A673 (cell line): ENCODE measurements around the gene PYCR2. TPM values are rescaled to one million over a fixed set of nuclear protein-coding genes. Genes with fewer than 3 reads are reported as not detected.

Experiments
- BruUV-seq: library from RNA; stranded (reverse); fragments of 400-500 nt; replicated peaks from 2 replicates; lab custom pipeline; 2021; lab: Mats Ljungman, UMichigan
- CTCF ChIA-PET: fragments of 300-600 bp; sonication (Branson Sonifier 250); formaldehyde crosslinking; loops from one replicate; lab custom pipeline; 2022; ENCODE audit warnings: antibody characterized with exemption; lab: Charles Lee
- POLR2A ChIA-PET: fragments of 300-600 bp; sonication (Branson Sonifier 250); formaldehyde crosslinking; loops from one replicate; lab custom pipeline; 2022; ENCODE audit warnings: antibody characterized with exemption; ENCODE audit not compliant: low non-redundant PET; lab: Charles Lee
- DNase-seq: peaks from one replicate; pipeline ENCODE4 v3.0.0-alpha.2; 2015; ENCODE audit warnings: low spot score
- H3K27ac ChIP-seq: fragments of 200-600 bp; sonication (generic); 2 replicates; pipeline ENCODE4 v1.5.1; 2016; ENCODE audit warnings: mixed run types, low read depth, mild to moderate bottlenecking, mixed read lengths, antibody characterized with exemption, low read length; ENCODE audit not compliant: poor library complexity, severe bottlenecking
- H3K27me3 ChIP-seq: fragments of 200-600 bp; sonication (generic); replicated peaks from 2 replicates; pipeline ENCODE4 v1.6.1; 2017; ENCODE audit warnings: mixed run types, low read depth, mild to moderate bottlenecking, mixed read lengths, antibody characterized with exemption, low read length; ENCODE audit not compliant: insufficient read depth, poor library complexity
- H3K36me3 ChIP-seq: fragments of 200-600 bp; sonication (generic); 2 replicates; pipeline ENCODE4 v1.6.1; 2016; ENCODE audit warnings: mixed run types, mild to moderate bottlenecking, mixed read lengths, antibody characterized with exemption, low read length; ENCODE audit not compliant: insufficient read depth, poor library complexity, severe bottlenecking
- H3K4me1 ChIP-seq: fragments of 200-600 bp; sonication (generic); 2 replicates; pipeline ENCODE4 v1.6.1; 2017; ENCODE audit warnings: mixed run types, mild to moderate bottlenecking, mixed read lengths, antibody characterized with exemption, low read length; ENCODE audit not compliant: insufficient read depth, poor library complexity, severe bottlenecking
- H3K4me3 ChIP-seq: fragments of 200-600 bp; sonication (generic); 2 replicates; pipeline ENCODE4 v1.5.1; 2016; ENCODE audit warnings: low read depth, mixed run types, mild to moderate bottlenecking, mixed read lengths, low read length; ENCODE audit not compliant: poor library complexity, severe bottlenecking
- H3K9me3 ChIP-seq: fragments of 200-600 bp; sonication (generic); 2 replicates; pipeline ENCODE4 v1.6.1; 2016; ENCODE audit warnings: mixed run types, low read depth, mild to moderate bottlenecking, mixed read lengths, antibody characterized with exemption, low read length; ENCODE audit not compliant: poor library complexity, severe bottlenecking
- EZH2 ChIP-seq: fragments of 200-600 bp; sonication (generic); IDR thresholded peaks from 2 replicates; pipeline ENCODE4 v1.6.1; 2017; ENCODE audit warnings: borderline replicate concordance, low read depth, mild to moderate bottlenecking, mixed read lengths, antibody characterized with exemption, low read length; ENCODE audit not compliant: poor library complexity, severe bottlenecking
- intact Hi-C: fragments of 100-400 bp; cut with micrococcal nuclease; formaldehyde crosslinking; loops from one replicate; pipeline ENCODE4 v1.10.0; 2022; ENCODE audit not compliant: unreplicated experiment
- total RNA-seq: library from RNA; stranded (reverse); gene quantifications from 2 replicates; pipeline ENCODE4 v1.2.3, GENCODE V29; 2021
- TF ChIP-seq, protein P1 (sequence below): fragments of 300-800, 200-600 bp; sonication (generic); conservative IDR thresholded peaks from 2 replicates; pipeline ENCODE4 v1.5.1; 2017; ENCODE audit warnings: low read depth, mild to moderate bottlenecking, antibody characterized with exemption, low read length, moderate library complexity, mixed read lengths

The PYCR2 gene
- total RNA-seq, 1 experiment from 2014 or later, result 52.5 TPM

DNA sequence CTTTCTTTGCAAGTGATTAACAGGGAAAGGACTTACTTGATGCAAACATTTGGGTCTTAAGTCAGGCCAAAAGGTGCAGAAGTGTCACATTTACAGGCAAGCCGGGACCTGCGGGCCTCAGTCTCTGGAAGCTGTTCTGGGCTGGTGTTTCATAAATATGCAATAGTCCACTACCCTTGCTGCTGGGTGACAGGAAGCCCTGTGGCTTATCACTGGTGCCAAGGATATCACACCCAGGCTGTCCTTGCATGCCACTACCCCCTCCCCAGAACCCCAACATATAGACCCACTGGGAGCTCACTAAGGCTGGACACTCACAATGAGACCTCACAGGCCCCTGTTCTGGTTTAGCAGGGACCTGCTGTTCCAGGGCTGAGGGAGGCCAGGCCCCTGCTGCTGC lies 20.3 kb upstream of the PYCR2 start:
- Histone ChIP-seq H3K4me1 (no peaks in the 10 kb centered on the region), H3K27ac (no peak overlapping the region), H3K9me3 (no peaks in the 10 kb centered on the region), H3K4me3 (no peak overlapping the region), H3K36me3 (no peaks in the 10 kb centered on the region), H3K27me3 (no peaks in the 10 kb centered on the region)
- intact Hi-C loops, result no loop called here
- no peak for TF ChIP-seq EZH2
- TF ChIP-seq, protein P1, sequence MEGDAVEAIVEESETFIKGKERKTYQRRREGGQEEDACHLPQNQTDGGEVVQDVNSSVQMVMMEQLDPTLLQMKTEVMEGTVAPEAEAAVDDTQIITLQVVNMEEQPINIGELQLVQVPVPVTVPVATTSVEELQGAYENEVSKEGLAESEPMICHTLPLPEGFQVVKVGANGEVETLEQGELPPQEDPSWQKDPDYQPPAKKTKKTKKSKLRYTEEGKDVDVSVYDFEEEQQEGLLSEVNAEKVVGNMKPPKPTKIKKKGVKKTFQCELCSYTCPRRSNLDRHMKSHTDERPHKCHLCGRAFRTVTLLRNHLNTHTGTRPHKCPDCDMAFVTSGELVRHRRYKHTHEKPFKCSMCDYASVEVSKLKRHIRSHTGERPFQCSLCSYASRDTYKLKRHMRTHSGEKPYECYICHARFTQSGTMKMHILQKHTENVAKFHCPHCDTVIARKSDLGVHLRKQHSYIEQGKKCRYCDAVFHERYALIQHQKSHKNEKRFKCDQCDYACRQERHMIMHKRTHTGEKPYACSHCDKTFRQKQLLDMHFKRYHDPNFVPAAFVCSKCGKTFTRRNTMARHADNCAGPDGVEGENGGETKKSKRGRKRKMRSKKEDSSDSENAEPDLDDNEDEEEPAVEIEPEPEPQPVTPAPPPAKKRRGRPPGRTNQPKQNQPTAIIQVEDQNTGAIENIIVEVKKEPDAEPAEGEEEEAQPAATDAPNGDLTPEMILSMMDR, result no peak
- BruUV-seq, result no TSS peak
- ChIA-PET CTCF (no interaction called here), POLR2A (no interaction called here)
- DNase-seq, result no peak

DNA sequence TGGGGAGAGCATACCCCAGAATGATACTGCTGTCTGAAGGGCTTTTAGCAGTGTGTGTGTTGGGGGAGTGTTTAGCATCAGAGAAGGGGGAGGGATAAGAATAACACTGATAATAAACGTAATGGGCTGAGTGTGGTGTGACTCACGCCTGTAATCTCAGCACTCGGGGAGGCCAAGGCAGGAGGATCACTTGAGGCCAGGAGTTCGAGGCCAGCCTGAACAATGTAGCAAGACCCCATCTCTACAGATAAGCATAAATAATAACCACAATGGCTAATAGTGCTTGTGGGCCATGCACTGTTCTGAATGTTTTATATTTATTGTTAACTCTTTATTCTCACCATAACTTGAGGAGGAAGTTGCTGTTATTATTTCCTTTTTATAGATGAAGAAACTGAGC lies 19.5 kb upstream of the PYCR2 start:
- Histone ChIP-seq H3K27ac (no peak overlapping the region), H3K9me3 (no peaks in the 10 kb centered on the region), H3K36me3 (no peaks in the 10 kb centered on the region), H3K4me3 (no peak overlapping the region), H3K27me3 (no peaks in the 10 kb centered on the region), H3K4me1 (no peaks in the 10 kb centered on the region)
- ChIA-PET POLR2A (no interaction called here), CTCF (no interaction called here)
- intact Hi-C loops, result no loop called here
- no peak for DNase-seq
- no TSS peak for BruUV-seq
- TF ChIP-seq, protein P1, result no peak
- no peak for TF ChIP-seq EZH2

DNA sequence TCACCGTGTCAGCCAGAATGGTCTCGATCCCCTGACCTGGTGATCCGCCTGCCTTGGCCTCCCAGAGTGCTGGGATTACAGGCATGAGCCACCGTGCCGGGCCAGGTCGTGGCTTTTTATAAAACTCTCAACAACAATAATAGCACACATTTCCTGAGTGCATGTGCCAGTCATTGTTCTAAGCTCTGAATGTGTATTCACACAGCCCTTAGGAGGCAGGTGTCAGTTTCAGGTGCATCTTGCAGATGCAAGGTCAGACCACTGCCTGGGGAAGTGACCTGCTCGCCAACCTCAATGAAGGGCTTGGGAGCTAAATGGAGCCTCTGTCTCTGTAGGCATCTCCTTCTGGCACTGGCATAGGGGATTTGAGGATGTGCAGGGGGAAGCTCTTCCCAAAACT lies 18.5 kb upstream of the PYCR2 start:
- Histone ChIP-seq H3K27me3 (no peaks in the 10 kb centered on the region), H3K36me3 (no peaks in the 10 kb centered on the region), H3K4me3 (no peak overlapping the region), H3K27ac (no peak overlapping the region), H3K9me3 (no peaks in the 10 kb centered on the region), H3K4me1 (no peaks in the 10 kb centered on the region)
- TF ChIP-seq, protein P1, result no peak
- TF ChIP-seq EZH2, result no peak
- ChIA-PET POLR2A (no interaction called here), CTCF (no interaction called here)
- no peak for DNase-seq
- BruUV-seq, result no TSS peak
- intact Hi-C loops, result no loop called here
